Spleen (tissue), 7 donors: Measurements from ENCODE around the gene ST6GALNAC2.

Experiments used
- POLR2A ChIP-seq, 3 donors: fragments of 450-650 bp; IDR thresholded peaks; one replicate each; pipeline ENCODE4 v1.5.1; 2017; ENCODE audit warnings: antibody characterized with exemption in 3 of 3, mild to moderate bottlenecking in 1 of 3
- TF ChIP-seq, protein P1 (sequence below), 11 experiments: fragments of 200-600 bp in 7 of 11; fragments of 450-650 bp in 4 of 11; sonication (generic) in 4 of 11; IDR thresholded peaks in 8 of 11; conservative IDR thresholded peaks in 3 of 11; 1 replicate in 7 of 11; 2 replicates in 4 of 11; pipeline versions ENCODE4 v1.4.0 to v1.8.0; 2016 to 2021; ENCODE audit warnings: antibody characterized with exemption in 11 of 11, inconsistent platforms in 4 of 11, mild to moderate bottlenecking in 1 of 11
- donor health status: DM: no; HTN: no; CAD: no; lungs with moderate emphysema.
- donor health status: DM: no; HTN: no; CAD: no.
- donor health status: DM: no; HTN: no; CAD: no.

DNA sequence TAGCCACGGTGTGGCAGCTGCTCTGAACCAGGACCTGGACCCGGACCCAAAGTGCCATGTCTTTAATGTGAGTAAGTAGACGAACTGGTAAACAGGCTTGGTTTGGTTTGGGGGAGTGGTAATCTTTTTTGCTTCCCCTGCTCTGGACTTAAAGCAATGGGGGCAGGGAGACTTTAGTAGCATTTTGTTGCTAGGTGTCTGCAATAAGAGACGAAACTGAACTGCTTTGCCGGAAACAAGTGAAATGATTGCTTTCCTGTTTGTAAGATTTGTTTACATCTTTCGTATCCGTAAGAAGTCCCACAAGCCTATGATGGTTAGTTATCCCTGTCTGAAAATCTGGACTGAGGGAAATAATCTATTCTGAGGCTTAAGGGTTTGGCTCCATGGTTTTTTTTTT is 24.3 kb downstream of the ST6GALNAC2 start:
- no peak for TF ChIP-seq POLR2A (IDR thresholded peaks at IDR 0.05)
- TF ChIP-seq, protein P1, sequence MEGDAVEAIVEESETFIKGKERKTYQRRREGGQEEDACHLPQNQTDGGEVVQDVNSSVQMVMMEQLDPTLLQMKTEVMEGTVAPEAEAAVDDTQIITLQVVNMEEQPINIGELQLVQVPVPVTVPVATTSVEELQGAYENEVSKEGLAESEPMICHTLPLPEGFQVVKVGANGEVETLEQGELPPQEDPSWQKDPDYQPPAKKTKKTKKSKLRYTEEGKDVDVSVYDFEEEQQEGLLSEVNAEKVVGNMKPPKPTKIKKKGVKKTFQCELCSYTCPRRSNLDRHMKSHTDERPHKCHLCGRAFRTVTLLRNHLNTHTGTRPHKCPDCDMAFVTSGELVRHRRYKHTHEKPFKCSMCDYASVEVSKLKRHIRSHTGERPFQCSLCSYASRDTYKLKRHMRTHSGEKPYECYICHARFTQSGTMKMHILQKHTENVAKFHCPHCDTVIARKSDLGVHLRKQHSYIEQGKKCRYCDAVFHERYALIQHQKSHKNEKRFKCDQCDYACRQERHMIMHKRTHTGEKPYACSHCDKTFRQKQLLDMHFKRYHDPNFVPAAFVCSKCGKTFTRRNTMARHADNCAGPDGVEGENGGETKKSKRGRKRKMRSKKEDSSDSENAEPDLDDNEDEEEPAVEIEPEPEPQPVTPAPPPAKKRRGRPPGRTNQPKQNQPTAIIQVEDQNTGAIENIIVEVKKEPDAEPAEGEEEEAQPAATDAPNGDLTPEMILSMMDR (IDR thresholded peaks at IDR 0.05 in 8 of 11, conservative IDR thresholded peaks at IDR 0.05 in 3 of 11): no peak
